B cell (primary cell): ENCODE results near the gene ABCB10. TPM values are rescaled to one million over a fixed set of nuclear protein-coding genes. Genes with fewer than 3 reads are reported as not detected.
"Not testable (repeated sequence)": the region's sequence is repeated elsewhere in the genome, so short reads cannot be mapped to it uniquely, and the experiment has no call there.

ENCODE experiments used
- ATAC-seq: fragments of 200-7000 bp; cut with Tn5 transposase; one replicate; pipeline ENCODE4 v1.10.0; 2021; ENCODE audit warnings: low read depth, mild to moderate bottlenecking, moderate number of reproducible peaks, moderate library complexity
- CTCF ChIA-PET: fragments of 350-600 bp; sonication (Branson Sonifier 250); formaldehyde crosslinking; loops from one replicate; lab custom pipeline; 2021; ENCODE audit warnings: antibody characterized with exemption, inconsistent platforms; lab: Charles Lee
- POLR2A ChIA-PET: fragments of 350-600 bp; sonication (Branson Sonifier 250); formaldehyde crosslinking; loops from one replicate; lab custom pipeline; 2021; ENCODE audit warnings: antibody characterized with exemption; lab: Charles Lee
- DNase-seq: peaks from one replicate; pipeline ENCODE4 v3.0.0; 2013
- H2AFZ ChIP-seq: 2 replicates; pipeline ENCODE4 v1.6.1; 2012; ENCODE audit warnings: mild to moderate bottlenecking, low read depth, low read length; ENCODE audit not compliant: insufficient read depth, poor library complexity, severe bottlenecking
- H3K27ac ChIP-seq, 2 donors: 1 replicate in 1 of 2; 2 replicates in 1 of 2; pipeline ENCODE4 v1.5.1; 2012 to 2013; ENCODE audit warnings: low read length in 2 of 2, mild to moderate bottlenecking in 2 of 2, moderate library complexity in 1 of 2
- H3K27me3 ChIP-seq, 4 experiments: fragments of 200-600 bp in 1 of 4; sonication (generic) in 1 of 4; replicated peaks in 1 of 4; 1 replicate in 2 of 4; 2 replicates in 2 of 4; pipeline versions ENCODE4 v1.6.1 to v1.7.0; 2013 to 2016; ENCODE audit warnings: low read length in 3 of 4, mild to moderate bottlenecking in 2 of 4, mixed read lengths in 1 of 4, moderate library complexity in 1 of 4; ENCODE audit not compliant: insufficient read depth in 4 of 4, control insufficient read depth in 3 of 4; ENCODE audit errors: control extremely low read depth in 1 of 4
- H3K36me3 ChIP-seq, 2 experiments: replicated peaks in 1 of 2; 1 replicate in 1 of 2; 2 replicates in 1 of 2; pipeline versions ENCODE4 v1.6.1 to v1.7.1; 2013; ENCODE audit warnings: low read length in 1 of 2; ENCODE audit not compliant: insufficient read depth in 2 of 2, control insufficient read depth in 1 of 2; ENCODE audit errors: control extremely low read depth in 1 of 2, extremely low read depth in 1 of 2
- H3K4me1 ChIP-seq, 2 donors: fragments of 200-600 bp in 1 of 2; sonication (generic) in 1 of 2; 1 replicate in 1 of 2; 2 replicates in 1 of 2; pipeline versions ENCODE4 v1.5.1 to v1.6.1; 2013 to 2017; ENCODE audit warnings: low read length in 2 of 2; ENCODE audit not compliant: control insufficient read depth in 2 of 2, insufficient read depth in 2 of 2
- H3K4me2 ChIP-seq: replicated peaks from 2 replicates; pipeline ENCODE3; 2012; ENCODE audit warnings: mild to moderate bottlenecking, low read depth, low read length; ENCODE audit not compliant: poor library complexity, severe bottlenecking
- H3K4me3 ChIP-seq, 5 experiments: fragments of 200-600 bp in 1 of 5; sonication (generic) in 1 of 5; 1 replicate in 3 of 5; 2 replicates in 2 of 5; pipeline versions ENCODE4 v1.5.1 to v1.7.0; 2011 to 2016; ENCODE audit warnings: low read length in 4 of 5, mild to moderate bottlenecking in 4 of 5, low read depth in 2 of 5, control low read depth in 1 of 5, moderate library complexity in 1 of 5; ENCODE audit not compliant: insufficient read depth in 1 of 5; ENCODE audit errors: control extremely low read depth in 1 of 5, extremely low read depth in 1 of 5
- H3K79me2 ChIP-seq: fragments of 200-600 bp; sonication (generic); one replicate; pipeline ENCODE4 v1.6.0; 2016; ENCODE audit warnings: low read length; ENCODE audit not compliant: control insufficient read depth, insufficient read depth
- H3K9ac ChIP-seq: fragments of 200-600 bp; sonication (generic); 2 replicates; pipeline ENCODE4 v1.6.1; 2017; ENCODE audit warnings: mild to moderate bottlenecking, low read length, moderate library complexity
- H3K9me3 ChIP-seq, 3 donors: one replicate each; pipeline versions ENCODE4 v1.6.1 to v1.7.1; 2013; ENCODE audit warnings: low read length in 2 of 3; ENCODE audit not compliant: control insufficient read depth in 2 of 3, insufficient read depth in 1 of 3; ENCODE audit errors: control extremely low read depth in 1 of 3
- H4K20me1 ChIP-seq: 2 replicates; pipeline ENCODE4 v1.6.0; 2012; ENCODE audit warnings: mild to moderate bottlenecking, low read length; ENCODE audit not compliant: insufficient read depth, control insufficient read depth, poor library complexity, severe bottlenecking
- H3K27ac Mint-ChIP-seq: one replicate; pipeline ENCODE4 v1.8.0; 2021; ENCODE audit warnings: mixed read lengths
- H3K27me3 Mint-ChIP-seq: one replicate; pipeline ENCODE4 v1.8.0; 2021; ENCODE audit warnings: mixed read lengths
- H3K4me1 Mint-ChIP-seq: one replicate; pipeline ENCODE4 v1.8.0; 2021; ENCODE audit warnings: mixed read lengths
- H3K4me3 Mint-ChIP-seq: one replicate; pipeline ENCODE4 v1.8.0; 2021; ENCODE audit warnings: mixed read lengths
- H3K9me3 Mint-ChIP-seq: one replicate; pipeline ENCODE4 v1.8.0; 2022; ENCODE audit warnings: mixed read lengths; ENCODE audit not compliant: insufficient read depth
- CTCF ChIP-seq: fragments of 200-600 bp; IDR thresholded peaks from one replicate; pipeline ENCODE4 v1.8.0; 2022; ENCODE audit warnings: antibody characterized with exemption, mild to moderate bottlenecking
- EZH2 ChIP-seq: IDR thresholded peaks from 2 replicates; pipeline ENCODE4 v1.6.1; 2012; ENCODE audit warnings: borderline replicate concordance, low read depth, mild to moderate bottlenecking, moderate library complexity, low read length; ENCODE audit not compliant: insufficient read depth, poor library complexity, severe bottlenecking
- WGBS: methylation state at CpG from one replicate; pipeline ENCODE4 v1.1.5; 2013; ENCODE audit warnings: missing lambda C conversion rate; ENCODE audit not compliant: insufficient coverage; 5-methylcytosine and 5-hydroxymethylcytosine counted together
- intact Hi-C: fragments of 100-400 bp; cut with micrococcal nuclease; formaldehyde crosslinking; loops from one replicate; pipeline ENCODE4 v1.10.0; 2022
- polyA plus RNA-seq: library from polyadenylated mRNA; depleted of rRNA; stranded (reverse); fragments of >200 nt; gene quantifications from 2 replicates; pipeline ENCODE4 v1.2.3, GENCODE V29; 2012
- total RNA-seq, 2 donors: library from RNA; stranded (reverse); fragments of 120-200 nt in 1 of 2; gene quantifications; 1 replicate in 1 of 2; 2 replicates in 1 of 2; pipeline versions ENCODE4 v1.2.3 to v1.2.4, GENCODE V29; 2013 to 2022

ABCB10 gene
- total and polyA plus RNA-seq, 2 donors (not counting 1 experiment from before 2014, with no cell fraction given): 6.5 to 18.6 TPM

- H3K9me3 Mint-ChIP-seq, POLR2A ChIA-PET, H4K20me1 ChIP-seq, H3K27ac Mint-ChIP-seq, H3K9ac ChIP-seq, intact Hi-C loops, H3K27ac ChIP-seq, H3K4me3 Mint-ChIP-seq, H3K27me3 ChIP-seq, H3K9me3 ChIP-seq, H3K4me2 ChIP-seq, H3K4me3 ChIP-seq, H3K27me3 Mint-ChIP-seq, H2AFZ ChIP-seq, ATAC-seq, H3K79me2 ChIP-seq, DNase-seq: not testable (repeated sequence)
- Histone ChIP-seq H3K4me1 (peaks cover 27% of the 10 kb centered on the region in 2 donors), H3K36me3 (peaks cover 5 to 37% of the 10 kb centered on the region in 2 experiments)
- WGBS: 90% methylated on average over 2 of the region's 13 CpGs
- CTCF ChIA-PET: interaction anchor here (0.7 to 2.7 kb wide), 3 partner anchors 9 to 831 kb away, joined by 3 to 17 read pairs (median 3); no protein-coding TSS in a partner anchor
- H3K4me1 Mint-ChIP-seq: peaks cover 30% of the 10 kb centered on the region
Observed at GRCh38 chr1:229475859-229476258, 82.6 kb downstream of the ABCB10 start.

GRCh38 chr1:229474509-229474908, 84.0 kb downstream of the ABCB10 start:
- H4K20me1 ChIP-seq: no peaks in the 10 kb centered on the region
- DNase-seq: no peak
- H3K4me2 ChIP-seq: no peak overlapping the region
- no peak overlapping the region for H3K27ac Mint-ChIP-seq
- no peaks in the 10 kb centered on the region for H3K9me3 ChIP-seq
- WGBS: 100% methylated on average over 1 of the region's 2 CpGs
- peaks cover 17% of the 10 kb centered on the region for H3K4me1 Mint-ChIP-seq
- H3K27me3 ChIP-seq: no peaks in the 10 kb centered on the region
- no peak overlapping the region for H3K9ac ChIP-seq
- POLR2A ChIA-PET: no interaction called here
- no peak overlapping the region for H3K4me3 Mint-ChIP-seq
- no peaks in the 10 kb centered on the region for H3K9me3 Mint-ChIP-seq
- CTCF ChIA-PET: interaction anchor here (0.6 to 1.7 kb wide), 2 partner anchors 9 to 201 kb away, joined by 4 to 7 read pairs; no protein-coding TSS in a partner anchor
- no peak for ATAC-seq
- H3K4me1 ChIP-seq: peaks cover 13 to 14% of the 10 kb centered on the region in 2 donors
- H3K36me3 ChIP-seq: peaks cover 8 to 51% of the 10 kb centered on the region in 2 experiments
- TF ChIP-seq CTCF: no peak
- TF ChIP-seq EZH2: no peak
- H3K79me2 ChIP-seq: peaks cover 8% of the 10 kb centered on the region
- H2AFZ ChIP-seq: no peak overlapping the region
- H3K27me3 Mint-ChIP-seq: no peaks in the 10 kb centered on the region
- no peak overlapping the region for H3K4me3 ChIP-seq
- intact Hi-C loops: no loop called here
- no peak overlapping the region for H3K27ac ChIP-seq
